SK-N-DZ (cell line): ENCODE measurements around the gene ZNF808. TPM values are rescaled to one million over a fixed set of nuclear protein-coding genes. Genes with fewer than 3 reads are reported as not detected.
"Not testable (repeated sequence)": the region's sequence is repeated elsewhere in the genome, so short reads cannot be mapped to it uniquely, and the experiment has no call there.

Experiments used
- DNase-seq: peaks from one replicate; pipeline ENCODE4 v3.0.0-alpha.2; 2015; ENCODE audit warnings: low spot score
- polyA plus RNA-seq, 2 experiments: library from polyadenylated mRNA; depleted of rRNA; stranded (reverse); fragments of >200 nt; gene quantifications; 2 replicates each; pipeline ENCODE4 v1.2.3, GENCODE V29; 2014

Gene ZNF808
- 5.2 and 7.6 TPM in 2 replicates for polyA plus RNA-seq (2014; cell fraction: cytosol; rRNA removed)
- polyA plus RNA-seq (2014; cell fraction: nucleus; rRNA removed) = 3.9 and 5.9 TPM in 2 replicates

- peak; percentile 86 for DNase-seq
Measured at GRCh38 chr19:52527134-52527955, at the start of gene ZNF808. TSS of gene ZNF808 (plus strand) at chr19:52527668. CDS start at chr19:52543285, 15,617 bp downstream.

- DNase-seq = not testable (repeated sequence)
Measured at GRCh38 chr19:52484111-52484743, 43.2 kb upstream of the ZNF808 start.

GRCh38 chr19:52485064-52485463 lies 42.4 kb upstream of the ZNF808 start:
- not testable (repeated sequence) for DNase-seq

GRCh38 chr19:52485561-52486240 lies 41.8 kb upstream of the ZNF808 start:
- not testable (repeated sequence) for DNase-seq

GRCh38 chr19:52492201-52492993 lies 35.1 kb upstream of the ZNF808 start:
- no peak for DNase-seq

GRCh38 chr19:52492994-52493470 lies 34.4 kb upstream of the ZNF808 start:
- DNase-seq = no peak

GRCh38 chr19:52494518-52494917 lies 33.0 kb upstream of the ZNF808 start:
- no peak for DNase-seq

GRCh38 chr19:52498571-52498970 lies 28.9 kb upstream of the ZNF808 start:
- no peak for DNase-seq

GRCh38 chr19:52500474-52500873 lies 27.0 kb upstream of the ZNF808 start:
- not testable (repeated sequence) for DNase-seq

GRCh38 chr19:52500991-52501390 lies 26.5 kb upstream of the ZNF808 start:
- DNase-seq = not testable (repeated sequence)

GRCh38 chr19:52507266-52507665 lies 20.2 kb upstream of the ZNF808 start:
- DNase-seq = no peak

GRCh38 chr19:52516191-52516590 lies 11.3 kb upstream of the ZNF808 start:
- no peak for DNase-seq

- no peak for DNase-seq
Measured at GRCh38 chr19:52518646-52519045, 8.8 kb upstream of the ZNF808 start.

- DNase-seq = not testable (repeated sequence)
Measured at GRCh38 chr19:52519175-52519574, 8.3 kb upstream of the ZNF808 start.

GRCh38 chr19:52520013-52520412 lies 7.5 kb upstream of the ZNF808 start:
- DNase-seq = no peak

- no peak for DNase-seq
Measured at GRCh38 chr19:52522551-52522950, 4.9 kb upstream of the ZNF808 start.

GRCh38 chr19:52524086-52524485 lies 3.4 kb upstream of the ZNF808 start:
- no peak for DNase-seq

GRCh38 chr19:52527956-52528351 lies 486 bp downstream of the ZNF808 start:
- no peak for DNase-seq

- no peak for DNase-seq
Measured at GRCh38 chr19:52532480-52532879, 5.0 kb downstream of the ZNF808 start.

GRCh38 chr19:52533901-52534300 lies 6.4 kb downstream of the ZNF808 start:
- DNase-seq = no peak

GRCh38 chr19:52535385-52535770 lies 7.9 kb downstream of the ZNF808 start:
- not testable (repeated sequence) for DNase-seq
